ENCODE data around the gene RNU6-9. TPM values are rescaled to one million over a fixed set of nuclear protein-coding genes. Genes with fewer than 3 reads are reported as not detected.
"Not testable (repeated sequence)": the region's sequence is repeated elsewhere in the genome, so short reads cannot be mapped to it uniquely, and the experiment has no call there.

RNU6-9 gene
- total RNA-seq, 1 experiment from 2014 or later, result not detected

GRCh38 chr19:853014-853585 lies 40.2 kb upstream of the RNU6-9 start:
- H3K36me3 ChIP-seq (ENCODE audit: control insufficient read depth, insufficient read depth, low read length), result no peaks in the 10 kb centered on the region
- no peak for ATAC-seq
- POLR2A ChIA-PET, result no interaction called here
- H3K9me3 ChIP-seq (ENCODE audit: control insufficient read depth, insufficient read depth, low read depth, low read length), result no peaks in the 10 kb centered on the region
- no peak overlapping the region for H3K27ac ChIP-seq (ENCODE audit: low read length)
- no peak for DNase-seq (ENCODE audit: low read depth, low spot score)
- no peaks in the 10 kb centered on the region for H3K27me3 ChIP-seq (ENCODE audit: control insufficient read depth, insufficient read depth, low read length)
- BruUV-seq (replicated peaks), result no TSS peak
- TF ChIP-seq SIN3A (IDR thresholded peaks at IDR 0.05; ENCODE audit: borderline replicate concordance, insufficient read depth, low read depth, low read length) (no peak), CTCF (IDR thresholded peaks at IDR 0.05) (no peak), REST (IDR thresholded peaks at IDR 0.05; ENCODE audit: insufficient read depth in 1 of 2, low read depth in 2 of 2, low read length in 1 of 2) (no peak), POLR2AphosphoS5 (IDR thresholded peaks at IDR 0.05; ENCODE audit: low read depth, low read length) (no peak), TCF7L2 (IDR thresholded peaks at IDR 0.05; ENCODE audit: low read depth, low read length) (no peak)
- CTCF ChIA-PET, result no interaction called here
- H3K4me1 ChIP-seq (ENCODE audit: control insufficient read depth, insufficient read depth, low read length), result peaks cover 7% of the 10 kb centered on the region
- intact Hi-C loops (cut with micrococcal nuclease; ENCODE audit: unreplicated experiment) (no loop called here), in situ Hi-C loops (cut with HindIII; ENCODE audit: low pct_unique_long_range_greater_than_20kb, low sequenced_read_pairs) (no loop called here)
- H3K4me3 ChIP-seq (ENCODE audit: low read depth in 2 of 2, low read length in 2 of 2), result no peak overlapping the region

- H3K4me1 ChIP-seq (ENCODE audit: control insufficient read depth, insufficient read depth, low read length); in situ Hi-C loops (cut with HindIII; ENCODE audit: low pct_unique_long_range_greater_than_20kb, low sequenced_read_pairs); CTCF ChIA-PET; H3K4me3 ChIP-seq (ENCODE audit: low read depth in 2 of 2, low read length in 2 of 2); POLR2A ChIA-PET; H3K27ac ChIP-seq (ENCODE audit: low read length); intact Hi-C loops (cut with micrococcal nuclease; ENCODE audit: unreplicated experiment); H3K36me3 ChIP-seq (ENCODE audit: control insufficient read depth, insufficient read depth, low read length); DNase-seq (ENCODE audit: low read depth, low spot score); ATAC-seq; BruUV-seq (replicated peaks); H3K9me3 ChIP-seq (ENCODE audit: control insufficient read depth, insufficient read depth, low read depth, low read length); H3K27me3 ChIP-seq (ENCODE audit: control insufficient read depth, insufficient read depth, low read length): not testable (repeated sequence)
Measured at GRCh38 chr19:853614-854220, 39.6 kb upstream of the RNU6-9 start.

GRCh38 chr19:854549-854948 lies 38.7 kb upstream of the RNU6-9 start:
- TF ChIP-seq POLR2AphosphoS5 (IDR thresholded peaks at IDR 0.05; ENCODE audit: low read depth, low read length) (no peak), CTCF (IDR thresholded peaks at IDR 0.05) (no peak), TCF7L2 (IDR thresholded peaks at IDR 0.05; ENCODE audit: low read depth, low read length) (no peak), REST (IDR thresholded peaks at IDR 0.05; ENCODE audit: insufficient read depth in 1 of 2, low read depth in 2 of 2, low read length in 1 of 2) (no peak), SIN3A (IDR thresholded peaks at IDR 0.05; ENCODE audit: borderline replicate concordance, insufficient read depth, low read depth, low read length) (no peak)
- ATAC-seq, result no peak
- Histone ChIP-seq H3K36me3 (ENCODE audit: control insufficient read depth, insufficient read depth, low read length) (no peaks in the 10 kb centered on the region), H3K9me3 (ENCODE audit: control insufficient read depth, insufficient read depth, low read depth, low read length) (no peaks in the 10 kb centered on the region), H3K4me3 (ENCODE audit: low read depth in 2 of 2, low read length in 2 of 2) (no peak overlapping the region), H3K27ac (ENCODE audit: low read length) (no peak overlapping the region), H3K4me1 (ENCODE audit: control insufficient read depth, insufficient read depth, low read length) (peaks cover 9% of the 10 kb centered on the region), H3K27me3 (ENCODE audit: control insufficient read depth, insufficient read depth, low read length) (no peaks in the 10 kb centered on the region)
- POLR2A ChIA-PET, result no interaction called here
- in situ Hi-C loops (cut with HindIII; ENCODE audit: low pct_unique_long_range_greater_than_20kb, low sequenced_read_pairs) (no loop called here), intact Hi-C loops (cut with micrococcal nuclease; ENCODE audit: unreplicated experiment) (no loop called here)
- BruUV-seq (replicated peaks), result no TSS peak
- CTCF ChIA-PET, result no interaction called here
- DNase-seq (ENCODE audit: low read depth, low spot score), result no peak
